Loucy (cell line): ENCODE results near the gene RNF38.
A peak's percentile ranks its signal among the peaks of the same experiment; 100 is the strongest.
"Not testable (repeated sequence)": the region's sequence is repeated elsewhere in the genome, so short reads cannot be mapped to it uniquely, and the experiment has no call there.

Source experiments
- H2AFZ ChIP-seq: fragments of 200-600 bp; sonication (generic); 2 replicates; pipeline ENCODE4 v1.6.0; 2016; ENCODE audit warnings: antibody characterized with exemption, mild to moderate bottlenecking, low read length, moderate library complexity
- H3F3A ChIP-seq: fragments of 200-600 bp; 2 replicates; pipeline ENCODE4 v1.6.0; 2016; ENCODE audit warnings: antibody characterized with exemption, low read depth, mild to moderate bottlenecking
- H3K27me3 ChIP-seq: fragments of 200-600 bp; sonication (generic); 2 replicates; pipeline ENCODE4 v1.6.1; 2014; ENCODE audit warnings: low read length, mild to moderate bottlenecking; ENCODE audit not compliant: insufficient read depth, poor library complexity, severe bottlenecking
- H3K36me3 ChIP-seq: fragments of 200-600 bp; sonication (generic); 2 replicates; pipeline ENCODE4 v1.6.1; 2016; ENCODE audit warnings: low read length; ENCODE audit not compliant: insufficient read depth
- H3K4me1 ChIP-seq: fragments of 200-600 bp; sonication (generic); 2 replicates; pipeline ENCODE4 v1.5.1; 2014; ENCODE audit warnings: low read length, mild to moderate bottlenecking; ENCODE audit not compliant: insufficient read depth, poor library complexity, severe bottlenecking
- H3K4me2 ChIP-seq: fragments of 200-600 bp; sonication (generic); 2 replicates; pipeline ENCODE4 v1.6.0; 2014; ENCODE audit warnings: antibody characterized with exemption, low read length, low read depth, mild to moderate bottlenecking; ENCODE audit not compliant: poor library complexity, severe bottlenecking
- H3K4me3 ChIP-seq: fragments of 200-600 bp; sonication (generic); 2 replicates; pipeline ENCODE4 v1.5.1; 2014; ENCODE audit warnings: low read length, mild to moderate bottlenecking, mixed read lengths; ENCODE audit not compliant: poor library complexity, severe bottlenecking
- H3K79me2 ChIP-seq: fragments of 200-600 bp; sonication (generic); 2 replicates; pipeline ENCODE4 v1.6.1; 2014; ENCODE audit warnings: low read length; ENCODE audit not compliant: insufficient read depth
- H3K9ac ChIP-seq: fragments of 200-600 bp; sonication (generic); 2 replicates; pipeline ENCODE4 v1.6.0; 2014; ENCODE audit warnings: mild to moderate bottlenecking, low read depth, low read length, moderate library complexity; ENCODE audit not compliant: poor library complexity, severe bottlenecking
- H3K9me2 ChIP-seq: fragments of 200-600 bp; sonication (generic); replicated peaks from 2 replicates; pipeline ENCODE4 v1.6.1; 2016; ENCODE audit warnings: low read depth, low read length, mixed read lengths
- H3K9me3 ChIP-seq: fragments of 200-600 bp; sonication (generic); 2 replicates; pipeline ENCODE4 v1.6.1; 2014; ENCODE audit warnings: mild to moderate bottlenecking, antibody characterized with exemption, low read length, low read depth; ENCODE audit not compliant: insufficient read depth
- H4K20me1 ChIP-seq: fragments of 200-600 bp; sonication (generic); 2 replicates; pipeline ENCODE4 v1.6.0; 2014; ENCODE audit warnings: antibody characterized with exemption, low read length, mild to moderate bottlenecking; ENCODE audit not compliant: insufficient read depth, poor library complexity, severe bottlenecking
- CTCF ChIP-seq: fragments of 200-600 bp; sonication (generic); conservative IDR thresholded peaks from 2 replicates; pipeline ENCODE4 v1.5.1; 2014; ENCODE audit warnings: mild to moderate bottlenecking, antibody characterized with exemption, low read length
- EZH2phosphoT487 ChIP-seq: fragments of 200-600 bp; IDR thresholded peaks from 2 replicates; pipeline ENCODE4 v1.6.1; 2018; ENCODE audit warnings: antibody characterized with exemption, mild to moderate bottlenecking, moderate library complexity, borderline replicate concordance

Gene RNF38

GRCh38 chr9:36415822-36416525, 15.9 kb upstream of the RNF38 start:
- no peaks in the 10 kb centered on the region for H3K9me3 ChIP-seq
- TF ChIP-seq CTCF, result peak; percentile 55
- no peak for TF ChIP-seq EZH2phosphoT487
- no peaks in the 10 kb centered on the region for H3K27me3 ChIP-seq
- peaks cover 12% of the 10 kb centered on the region; the same call in 1 of the 2 replicates for H3K36me3 ChIP-seq
- no peaks in the 10 kb centered on the region for H3K9me2 ChIP-seq
- no peak overlapping the region for H2AFZ ChIP-seq
- H3K79me2 ChIP-seq, result peaks cover 21% of the 10 kb centered on the region
- peaks cover 6% of the 10 kb centered on the region for H4K20me1 ChIP-seq
- no peak overlapping the region for H3K9ac ChIP-seq
- no peak overlapping the region for H3K4me2 ChIP-seq
- peaks cover 5% of the 10 kb centered on the region for H3K4me1 ChIP-seq
- no peaks in the 10 kb centered on the region for H3F3A ChIP-seq
- no peak overlapping the region for H3K4me3 ChIP-seq

- not testable (repeated sequence) for H3K9me2 ChIP-seq, H3K4me3 ChIP-seq, H3K9ac ChIP-seq, H4K20me1 ChIP-seq, H3K36me3 ChIP-seq, H2AFZ ChIP-seq, H3K9me3 ChIP-seq, H3K4me1 ChIP-seq, H3K27me3 ChIP-seq, H3F3A ChIP-seq, H3K4me2 ChIP-seq
- peaks cover 20% of the 10 kb centered on the region for H3K79me2 ChIP-seq
Observed at GRCh38 chr9:36411410-36411809, 11.3 kb upstream of the RNF38 start.

- H4K20me1 ChIP-seq, H3K4me1 ChIP-seq, H2AFZ ChIP-seq, H3K36me3 ChIP-seq, H3F3A ChIP-seq, H3K9me3 ChIP-seq, H3K9ac ChIP-seq, H3K27me3 ChIP-seq, H3K9me2 ChIP-seq, H3K4me3 ChIP-seq, H3K4me2 ChIP-seq: not testable (repeated sequence)
- H3K79me2 ChIP-seq, result peaks cover 25% of the 10 kb centered on the region
Observed at GRCh38 chr9:36409076-36409475, 9.0 kb upstream of the RNF38 start.

- Histone ChIP-seq H3K9me2 (no peaks in the 10 kb centered on the region), H3K9me3 (no peaks in the 10 kb centered on the region), H4K20me1 (peaks cover 6% of the 10 kb centered on the region), H3K9ac (no peak overlapping the region), H3K79me2 (peaks cover 33% of the 10 kb centered on the region), H3K36me3 (no peaks in the 10 kb centered on the region), H3F3A (0 out of 2 replicates have a peak, but pooled peaks cover 2% of the 10 kb centered on the region), H3K27me3 (no peaks in the 10 kb centered on the region), H3K4me2 (no peak overlapping the region), H2AFZ (no peak overlapping the region), H3K4me1 (no peaks in the 10 kb centered on the region), H3K4me3 (no peak overlapping the region)
- TF ChIP-seq EZH2phosphoT487 (no peak), CTCF (peak; percentile 92)
Observed at GRCh38 chr9:36407122-36407723, 7.2 kb upstream of the RNF38 start.
